Measurements from ENCODE around the gene CDH15.
"Not testable (repeated sequence)": the region's sequence is repeated elsewhere in the genome, so short reads cannot be mapped to it uniquely, and the experiment has no call there.

The CDH15 gene

GRCh38 chr16:89173174-89173921, 1.8 kb downstream of the CDH15 start:
- no peak for DNase-seq

GRCh38 chr16:89174055-89174827, 2.7 kb downstream of the CDH15 start:
- no peak for DNase-seq

GRCh38 chr16:89174877-89175276, 3.3 kb downstream of the CDH15 start:
- no peak for DNase-seq

- DNase-seq: no peak
Observed at GRCh38 chr16:89175280-89176146, 4.0 kb downstream of the CDH15 start.

- DNase-seq: no peak
Observed at GRCh38 chr16:89176147-89176690, 4.7 kb downstream of the CDH15 start.

- DNase-seq: no peak
Observed at GRCh38 chr16:89176717-89177116, 5.2 kb downstream of the CDH15 start.

- no peak for DNase-seq
Observed at GRCh38 chr16:89177501-89177900, 6.0 kb downstream of the CDH15 start.

- no peak for DNase-seq
Observed at GRCh38 chr16:89178453-89179147, 7.1 kb downstream of the CDH15 start.

- no peak for DNase-seq
Observed at GRCh38 chr16:89179148-89179484, 7.6 kb downstream of the CDH15 start.

GRCh38 chr16:89179656-89180315, 8.2 kb downstream of the CDH15 start:
- no peak for DNase-seq

GRCh38 chr16:89183463-89183862, 11.9 kb downstream of the CDH15 start:
- DNase-seq: no peak

GRCh38 chr16:89183975-89184676, 12.6 kb downstream of the CDH15 start:
- no peak for DNase-seq

GRCh38 chr16:89184677-89184932, 13.1 kb downstream of the CDH15 start:
- no peak for DNase-seq

GRCh38 chr16:89184933-89185794, 13.6 kb downstream of the CDH15 start:
- no peak for DNase-seq

- not testable (repeated sequence) for DNase-seq
Observed at GRCh38 chr16:89185887-89186592, 14.5 kb downstream of the CDH15 start.

GRCh38 chr16:89186593-89187031, 15.1 kb downstream of the CDH15 start:
- not testable (repeated sequence) for DNase-seq

- DNase-seq: no peak
Observed at GRCh38 chr16:89187032-89187769, 15.7 kb downstream of the CDH15 start.

GRCh38 chr16:89187770-89188392, 16.3 kb downstream of the CDH15 start:
- DNase-seq: peak; percentile 24
